ENCODE results near the gene CHRM3.
"Not testable (repeated sequence)": the region's sequence is repeated elsewhere in the genome, so short reads cannot be mapped to it uniquely, and the experiment has no call there.

CHRM3 gene

GRCh38 chr1:239386453-239387303, at the start of gene CHRM3:
TSS of gene CHRM3 (plus strand) at chr1:239386568. CDS start at chr1:239907452, 520,884 bp downstream.
- no peak for FAIRE-seq

GRCh38 chr1:239337799-239338430, 48.5 kb upstream of the CHRM3 start:
- no peak for FAIRE-seq

DNA sequence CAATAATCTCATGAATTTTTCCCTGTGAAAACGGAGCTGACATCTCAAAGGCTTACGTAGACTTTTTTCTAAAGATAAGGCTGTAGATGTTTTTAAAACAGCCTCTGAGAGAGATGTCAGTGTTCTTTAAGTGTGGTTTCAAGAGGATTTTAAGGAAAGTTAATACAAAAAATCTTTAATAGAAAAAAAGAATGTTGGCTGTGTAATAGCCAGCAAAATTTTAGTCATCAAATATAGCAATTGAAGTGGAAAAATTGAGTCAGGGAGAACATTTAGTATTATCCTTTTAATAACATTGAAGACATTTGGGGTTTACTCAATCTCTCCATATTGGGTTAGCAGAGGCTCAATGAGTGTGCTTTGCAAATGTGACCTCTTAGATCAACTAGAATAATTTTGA, 38.6 kb upstream of the CHRM3 start:
- FAIRE-seq: no peak

DNA sequence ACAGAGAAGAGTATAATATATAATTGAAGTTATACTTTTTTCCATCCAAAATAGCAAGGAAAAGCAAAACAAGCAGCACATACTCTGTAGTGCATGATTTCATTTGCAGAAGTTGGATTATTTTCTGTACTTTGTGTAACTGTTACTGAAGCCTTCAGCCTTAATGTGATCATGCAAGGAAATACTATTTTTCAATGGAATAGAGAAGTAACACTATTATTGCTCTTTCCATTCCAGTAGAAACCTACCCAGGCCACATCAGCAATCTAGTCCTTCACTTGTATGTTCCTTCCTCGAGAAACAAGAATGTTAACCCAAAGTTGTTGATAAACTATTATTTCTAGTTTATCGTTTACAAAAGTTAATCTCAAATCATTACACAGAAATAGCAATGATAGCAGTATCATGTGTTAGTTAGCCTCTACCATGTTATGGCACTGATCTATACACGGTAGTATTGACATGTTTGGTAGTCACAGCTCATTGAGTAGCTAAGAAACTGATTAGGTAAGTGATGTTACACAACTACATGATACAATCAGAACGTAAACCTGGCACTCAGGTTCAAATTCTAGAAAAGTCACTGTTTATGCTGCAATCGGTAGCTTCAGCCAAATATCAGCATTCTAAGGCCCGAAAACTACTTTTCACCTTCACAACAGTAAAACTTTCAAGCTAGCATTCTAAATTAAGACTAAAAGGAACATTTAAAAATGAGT, 37.6 kb upstream of the CHRM3 start:
- FAIRE-seq: no peak

DNA sequence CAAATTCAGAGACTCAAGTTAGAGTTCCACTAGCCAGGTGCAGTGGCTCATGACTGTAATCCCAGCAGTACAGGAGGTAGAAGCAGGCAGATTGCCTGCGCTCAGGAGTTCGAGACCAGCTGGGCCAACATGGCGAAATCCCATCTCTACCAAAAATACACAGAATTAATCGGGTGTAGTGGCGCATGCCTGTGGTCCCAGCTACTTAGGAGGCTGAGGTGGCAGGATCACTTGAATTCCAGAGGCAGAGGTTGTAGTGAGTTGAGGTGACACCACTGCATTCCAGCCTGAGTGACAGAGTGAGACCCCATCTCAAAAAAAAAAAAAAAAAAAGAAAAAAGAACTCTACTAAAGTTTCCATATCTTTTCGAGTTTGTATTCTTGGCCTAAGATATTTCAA, 36.7 kb upstream of the CHRM3 start:
- no peak for FAIRE-seq

GRCh38 chr1:239353536-239353935, 32.8 kb upstream of the CHRM3 start:
- FAIRE-seq: no peak

GRCh38 chr1:239354231-239354630, 32.1 kb upstream of the CHRM3 start:
- no peak for FAIRE-seq

- no peak for FAIRE-seq
Measured at GRCh38 chr1:239357867-239358266, 28.5 kb upstream of the CHRM3 start.

GRCh38 chr1:239361403-239361802, 25.0 kb upstream of the CHRM3 start:
- FAIRE-seq: no peak

DNA sequence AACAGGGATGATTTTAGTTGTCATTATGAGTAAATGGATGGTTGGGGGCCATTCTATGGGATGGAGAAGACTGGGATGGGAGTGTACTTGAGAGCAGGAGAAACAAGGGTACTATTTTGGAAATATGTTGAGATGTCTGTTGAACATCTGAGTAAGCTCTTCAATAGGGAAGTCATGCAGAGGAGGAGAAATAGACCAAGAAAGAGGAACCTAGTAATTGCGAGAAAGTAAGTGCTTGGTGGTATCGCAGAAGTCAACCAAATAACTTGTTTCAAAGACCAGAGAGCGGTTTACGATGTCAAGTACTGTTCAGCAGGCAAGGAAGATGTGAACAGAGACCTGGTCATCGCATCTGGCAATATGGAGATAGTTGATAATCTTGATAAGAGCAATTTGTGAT, 22.4 kb upstream of the CHRM3 start:
- FAIRE-seq: no peak

DNA sequence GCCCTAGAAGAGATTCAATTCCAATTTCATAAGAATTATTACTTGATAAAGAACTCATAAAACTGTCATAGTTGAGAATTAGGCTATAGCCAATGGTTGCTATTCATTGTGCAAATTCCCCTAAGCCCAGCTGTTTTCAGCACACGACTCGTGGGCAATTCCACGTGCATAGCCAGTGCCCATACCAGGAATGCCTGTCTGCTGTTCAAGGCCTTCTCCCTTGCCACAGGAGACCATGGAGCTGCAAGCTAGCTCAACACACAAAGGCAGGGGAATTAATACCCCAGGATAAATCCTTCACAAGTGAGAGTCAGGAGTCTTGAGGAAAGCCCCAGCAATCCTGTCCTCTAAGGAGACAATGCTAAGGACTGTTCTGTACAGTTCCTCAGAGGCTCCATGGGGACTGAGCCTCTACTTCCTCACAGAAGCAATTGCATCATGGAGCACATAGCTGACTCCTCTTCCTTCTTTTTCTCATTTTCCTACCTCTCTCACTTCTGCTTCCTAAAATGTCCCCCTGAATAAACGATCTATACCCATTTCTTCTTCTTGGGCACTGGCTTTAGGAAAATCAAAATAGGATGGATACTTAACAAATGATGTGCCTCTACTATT, 19.1 kb upstream of the CHRM3 start:
- no peak for FAIRE-seq

- FAIRE-seq: no peak
Measured at GRCh38 chr1:239368436-239369109, 17.8 kb upstream of the CHRM3 start.

- not testable (repeated sequence) for FAIRE-seq
Measured at GRCh38 chr1:239370869-239371268, 15.5 kb upstream of the CHRM3 start.

- FAIRE-seq: no peak
Measured at GRCh38 chr1:239382666-239383065, 3.7 kb upstream of the CHRM3 start.

DNA sequence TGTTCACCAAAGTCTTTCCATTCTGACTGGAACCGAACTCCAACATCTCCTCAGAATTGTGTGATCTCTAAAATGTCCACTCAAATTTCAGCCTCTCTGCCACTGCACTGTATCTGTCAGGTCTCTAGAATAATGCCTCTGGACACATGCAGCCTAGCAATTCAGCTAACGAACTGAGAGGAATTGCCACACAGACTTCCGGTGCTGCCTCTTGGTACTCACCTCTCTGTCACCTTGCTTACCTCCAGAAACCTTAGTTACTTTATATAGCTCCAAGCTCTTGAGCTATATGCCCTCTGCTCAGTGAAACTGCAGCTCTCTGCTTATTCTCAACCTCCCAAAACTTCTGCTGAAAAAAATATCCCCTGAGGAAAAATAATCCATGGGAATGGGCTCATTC, 2.7 kb upstream of the CHRM3 start:
- no peak for FAIRE-seq

- FAIRE-seq: no peak
Measured at GRCh38 chr1:239387304-239388158, 1.2 kb downstream of the CHRM3 start.

GRCh38 chr1:239388159-239388485, 1.8 kb downstream of the CHRM3 start:
- FAIRE-seq: no peak

DNA sequence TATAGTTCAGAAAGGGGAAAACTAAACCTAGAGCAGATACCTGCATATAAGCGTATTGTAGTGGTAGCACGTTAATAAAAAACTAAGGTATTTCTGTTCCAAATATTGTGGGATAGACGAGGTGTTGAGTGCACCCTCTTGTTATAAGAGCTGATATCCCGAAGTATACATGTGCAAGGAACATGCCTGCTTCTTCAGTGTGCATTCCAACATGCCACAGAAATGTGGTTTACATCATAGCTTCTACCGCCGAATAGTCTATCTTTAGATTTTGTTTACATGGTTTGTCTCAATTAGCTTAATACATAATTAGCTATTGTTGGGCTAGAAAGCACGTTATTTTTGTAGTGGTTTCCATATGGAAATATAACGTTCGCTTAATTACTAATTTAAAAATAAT, 2.2 kb downstream of the CHRM3 start:
- FAIRE-seq: no peak

- FAIRE-seq: no peak
Measured at GRCh38 chr1:239389703-239390102, 3.3 kb downstream of the CHRM3 start.

DNA sequence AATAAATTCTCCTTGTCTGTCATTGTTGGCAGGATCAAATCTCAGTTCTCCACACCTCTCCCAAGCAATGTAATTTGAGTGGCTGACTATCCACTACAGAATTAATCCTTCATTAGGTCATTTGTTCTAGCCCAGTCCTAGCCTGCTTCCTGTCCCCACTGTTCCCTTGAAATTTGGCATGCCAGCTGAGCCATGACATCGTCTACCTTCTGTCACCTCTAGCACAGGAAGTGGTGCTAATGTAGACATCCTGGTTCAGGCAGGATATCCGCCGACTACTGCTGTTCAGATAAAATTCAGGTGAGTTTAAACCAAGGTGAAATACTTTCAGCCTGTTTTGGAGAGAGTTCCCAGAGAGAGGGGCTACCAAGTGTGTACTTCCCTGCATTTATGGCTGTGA, 5.9 kb downstream of the CHRM3 start:
- no peak for FAIRE-seq

- FAIRE-seq: no peak
Measured at GRCh38 chr1:239394107-239394506, 7.7 kb downstream of the CHRM3 start.

GRCh38 chr1:239413916-239414315, 27.5 kb downstream of the CHRM3 start:
- FAIRE-seq: no peak

All from G401.6 (cell line).